DMS153 treated with DMSO at 0.1 percent for 48 hours (cell line): ENCODE measurements around the gene SLC7A11.
"Not testable (repeated sequence)": the region's sequence is repeated elsewhere in the genome, so short reads cannot be mapped to it uniquely, and the experiment has no call there.

Experiments used
- DNase-seq: peaks from one replicate; lab custom pipeline; 2025; ENCODE audit not compliant: unreplicated experiment; lab: John Stamatoyannopoulos, UW

SLC7A11 gene

DNA sequence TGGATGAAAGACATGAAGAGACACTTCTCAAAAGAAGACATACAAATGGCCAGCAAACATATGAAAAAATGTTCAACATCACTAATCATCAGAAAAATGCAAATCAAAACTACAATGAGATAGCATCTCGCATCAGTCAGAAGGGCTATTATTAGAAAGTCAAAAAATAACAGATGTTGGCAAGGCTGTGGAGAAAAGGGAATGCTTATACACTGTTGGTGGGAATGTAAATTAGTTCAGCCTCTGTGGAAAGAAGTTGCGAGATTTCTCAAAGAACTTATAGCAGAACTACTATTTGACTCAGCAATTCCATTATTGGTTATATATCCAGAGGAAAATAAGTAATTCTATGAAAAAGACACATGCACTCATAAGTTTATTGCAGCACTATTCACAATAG lies 31.6 kb downstream of the SLC7A11 start:
- not testable (repeated sequence) for DNase-seq

DNA sequence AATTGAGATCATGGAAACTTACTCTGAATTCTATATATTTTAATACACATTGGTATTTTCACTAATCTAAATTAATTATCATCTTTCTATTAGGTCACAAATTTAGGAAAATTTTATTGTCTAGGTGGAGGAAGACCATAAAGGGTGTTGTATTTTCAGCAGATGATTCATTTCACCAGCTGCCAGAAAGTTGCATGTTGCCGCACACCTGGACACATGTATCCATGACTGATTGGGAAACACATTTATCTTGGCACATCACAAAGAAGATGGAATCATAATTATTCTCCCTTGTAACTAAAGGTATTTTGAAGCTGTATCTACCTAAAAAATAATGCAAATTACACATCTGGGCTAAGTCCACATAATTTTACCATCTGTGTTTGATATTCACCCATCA lies 33.1 kb downstream of the SLC7A11 start:
- DNase-seq, result no peak

DNA sequence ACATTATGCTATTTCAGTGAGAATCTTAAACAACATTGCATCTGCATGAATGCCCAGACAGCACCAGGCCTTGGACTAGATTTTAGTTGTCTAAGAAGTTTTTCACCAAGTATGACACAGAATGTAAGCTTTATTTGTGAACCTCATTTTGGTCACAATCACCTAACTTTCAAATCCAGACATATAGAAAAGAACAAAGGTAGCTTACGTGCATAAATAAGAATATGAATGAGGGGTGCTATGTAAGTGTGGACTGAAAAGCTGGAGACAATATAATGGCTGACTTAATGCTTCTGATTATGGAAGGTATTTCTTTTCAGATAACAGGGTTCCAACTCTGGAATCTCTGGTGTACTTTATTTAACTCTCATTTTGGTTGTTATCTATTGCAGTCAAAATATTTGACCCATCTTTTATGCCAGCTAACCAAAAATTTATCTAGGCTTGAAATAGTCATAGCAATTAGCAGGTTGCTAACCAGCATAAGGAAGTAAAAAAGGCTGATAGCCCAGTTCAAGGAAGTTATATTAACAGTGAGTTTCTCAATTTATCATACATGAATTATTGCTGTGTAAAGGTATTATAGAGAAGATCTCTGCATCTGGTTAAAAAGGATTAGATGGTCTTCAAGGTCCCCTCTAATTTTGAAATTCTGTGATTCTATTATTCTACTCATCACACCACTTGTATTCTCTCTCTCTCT lies 36.5 kb downstream of the SLC7A11 start:
- no peak for DNase-seq

DNA sequence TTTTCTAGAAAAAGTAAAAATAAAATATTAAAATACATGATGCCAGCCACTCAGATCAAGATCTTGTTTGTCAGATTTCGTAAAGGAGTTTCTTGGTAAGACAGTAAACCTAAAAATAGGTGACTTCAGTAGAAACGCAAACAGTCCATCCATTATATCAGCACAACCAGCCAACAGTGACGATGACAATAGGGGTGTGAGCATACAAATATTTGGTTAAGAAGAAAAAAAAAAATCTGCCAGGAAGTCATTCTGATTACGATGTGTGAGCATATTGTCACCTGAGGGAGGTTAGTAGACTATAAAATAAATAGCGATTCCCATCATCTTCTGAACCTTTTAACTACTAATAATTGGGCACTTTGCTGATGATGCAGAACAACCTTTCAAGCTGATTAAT lies 37.6 kb downstream of the SLC7A11 start:
- DNase-seq, result peak; percentile 65

DNA sequence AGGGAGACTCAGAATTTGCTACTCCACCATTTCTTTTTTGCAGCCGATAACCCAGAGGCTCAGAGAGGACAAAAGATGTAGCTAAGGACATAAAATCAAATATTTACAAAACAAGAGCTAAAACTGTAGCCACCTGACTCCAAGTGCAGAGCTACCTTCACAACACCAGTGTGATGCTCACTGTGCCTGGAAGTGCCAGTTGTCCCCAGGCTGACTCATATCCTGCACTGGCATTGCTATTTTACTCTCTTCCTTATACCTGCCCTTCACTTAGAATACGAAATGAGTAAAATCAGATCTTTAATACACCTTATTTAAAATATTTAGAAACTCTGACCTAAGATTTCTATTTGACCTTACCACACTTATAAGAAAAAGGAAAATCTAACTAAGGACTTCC lies 39.5 kb downstream of the SLC7A11 start:
- DNase-seq, result peak; percentile 33

GRCh38 chr4:138200236-138200590 lies 41.9 kb downstream of the SLC7A11 start:
- DNase-seq, result no peak

DNA sequence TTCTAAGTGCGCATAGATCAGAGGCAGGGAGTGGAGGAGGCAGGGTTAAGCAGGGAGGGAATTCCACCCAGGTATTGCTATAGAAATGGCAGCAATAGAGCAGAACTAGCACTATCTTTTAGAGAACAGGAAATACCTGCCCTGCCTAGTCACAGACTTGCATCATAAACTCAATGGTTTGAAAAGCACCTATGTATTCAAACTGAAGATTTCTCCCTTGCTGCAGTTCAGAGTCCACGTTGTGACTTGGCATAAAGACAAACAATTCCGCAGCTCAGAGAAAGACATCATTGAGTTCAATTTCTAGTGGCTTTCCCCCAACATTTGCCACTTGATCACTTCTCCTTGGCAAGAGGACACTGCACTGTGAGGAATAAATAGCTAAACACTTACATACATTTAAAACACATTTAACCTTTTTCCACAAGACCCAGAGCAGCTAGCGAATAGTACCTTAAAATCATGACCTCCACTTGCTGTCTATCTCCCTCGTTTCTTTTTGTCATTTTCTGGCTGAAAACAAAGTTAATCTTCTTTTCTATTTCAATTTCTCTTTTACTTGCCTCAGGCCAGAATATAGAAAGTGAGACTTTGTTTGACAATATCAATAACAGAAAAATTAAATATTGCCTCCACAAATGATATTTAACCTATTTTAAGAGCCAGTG lies 42.4 kb downstream of the SLC7A11 start:
- peak; percentile 64 for DNase-seq

DNA sequence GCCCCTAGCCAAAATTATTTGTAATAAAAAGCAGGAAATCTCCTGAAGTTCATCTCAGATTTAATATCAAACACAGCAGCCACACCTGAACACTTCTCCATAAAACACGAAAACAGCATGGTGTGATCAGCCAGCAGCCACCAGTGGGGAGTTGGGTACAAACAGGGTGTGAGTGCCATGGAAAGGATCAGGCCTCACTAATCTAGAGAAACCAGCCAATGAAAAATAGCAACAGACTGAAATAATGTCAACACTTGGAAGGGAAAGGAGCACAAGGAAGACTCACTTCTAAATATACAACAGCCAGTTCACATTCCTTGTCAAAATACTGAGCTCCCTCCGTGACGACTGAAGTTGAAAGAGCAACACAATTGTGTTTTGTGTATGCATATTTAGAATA lies 46.0 kb downstream of the SLC7A11 start:
- DNase-seq, result no peak

DNA sequence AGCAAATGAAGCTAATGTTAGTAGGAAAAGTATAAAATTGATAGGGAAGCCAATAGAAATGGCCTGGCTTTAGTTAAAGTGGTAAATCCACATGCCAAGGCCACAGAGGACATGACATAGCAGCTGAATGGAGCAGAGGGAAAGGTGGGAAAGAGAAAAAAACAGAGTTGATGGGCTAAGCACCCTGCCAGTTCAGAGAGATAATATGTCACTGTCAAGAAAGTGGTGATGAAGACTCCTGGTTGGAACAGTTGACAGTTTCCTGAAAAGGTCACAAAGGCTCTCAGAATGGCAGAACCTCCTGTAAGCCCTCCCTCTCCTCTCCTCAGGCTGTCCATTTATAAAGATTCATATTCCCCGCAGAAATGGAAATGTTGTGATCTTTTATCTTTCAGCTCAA lies 48.2 kb downstream of the SLC7A11 start:
- no peak for DNase-seq

- DNase-seq, result no peak
These were observed 50.0 kb downstream of the SLC7A11 start for GRCh38 chr4:138192113-138192512.

DNA sequence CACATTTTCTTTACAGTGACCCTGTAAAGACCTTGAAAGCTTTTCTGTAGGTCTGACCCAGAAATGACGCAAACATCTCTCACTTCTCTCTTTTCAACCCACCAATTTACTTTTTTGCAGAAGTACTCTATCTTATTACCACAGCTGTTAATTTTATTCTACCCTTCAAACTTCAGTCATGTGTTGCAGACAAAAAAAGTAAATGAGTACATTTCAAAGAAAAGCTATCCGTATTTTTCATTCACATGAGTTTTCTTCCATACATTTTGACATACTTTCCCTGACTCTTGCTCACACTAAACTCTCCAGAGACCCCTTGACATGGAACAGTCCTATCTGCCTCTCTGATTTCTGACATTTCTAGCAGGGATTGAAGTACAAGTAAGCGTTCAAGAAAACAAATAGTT lies 51.7 kb downstream of the SLC7A11 start:
- DNase-seq, result no peak

DNA sequence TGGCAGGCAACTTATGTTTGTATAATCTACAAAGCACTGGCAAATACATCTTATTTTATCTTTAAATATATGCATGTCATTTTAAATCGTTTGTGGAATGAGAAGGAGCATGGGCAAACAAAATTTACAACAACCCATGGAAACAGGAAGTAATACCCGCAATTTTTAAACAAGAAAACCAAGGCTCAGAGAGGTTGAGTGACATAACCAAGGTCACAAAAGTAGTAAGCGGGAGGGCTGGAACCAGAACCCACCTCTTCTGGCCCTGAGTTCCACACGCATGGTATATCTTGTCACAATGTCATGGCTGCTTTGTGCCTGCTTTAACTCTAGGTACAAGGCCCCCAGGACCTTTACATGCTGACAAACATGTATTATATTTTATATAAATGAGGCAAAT lies 52.9 kb downstream of the SLC7A11 start:
- DNase-seq, result no peak

GRCh38 chr4:138188406-138189084 lies 53.6 kb downstream of the SLC7A11 start:
- DNase-seq, result no peak

DNA sequence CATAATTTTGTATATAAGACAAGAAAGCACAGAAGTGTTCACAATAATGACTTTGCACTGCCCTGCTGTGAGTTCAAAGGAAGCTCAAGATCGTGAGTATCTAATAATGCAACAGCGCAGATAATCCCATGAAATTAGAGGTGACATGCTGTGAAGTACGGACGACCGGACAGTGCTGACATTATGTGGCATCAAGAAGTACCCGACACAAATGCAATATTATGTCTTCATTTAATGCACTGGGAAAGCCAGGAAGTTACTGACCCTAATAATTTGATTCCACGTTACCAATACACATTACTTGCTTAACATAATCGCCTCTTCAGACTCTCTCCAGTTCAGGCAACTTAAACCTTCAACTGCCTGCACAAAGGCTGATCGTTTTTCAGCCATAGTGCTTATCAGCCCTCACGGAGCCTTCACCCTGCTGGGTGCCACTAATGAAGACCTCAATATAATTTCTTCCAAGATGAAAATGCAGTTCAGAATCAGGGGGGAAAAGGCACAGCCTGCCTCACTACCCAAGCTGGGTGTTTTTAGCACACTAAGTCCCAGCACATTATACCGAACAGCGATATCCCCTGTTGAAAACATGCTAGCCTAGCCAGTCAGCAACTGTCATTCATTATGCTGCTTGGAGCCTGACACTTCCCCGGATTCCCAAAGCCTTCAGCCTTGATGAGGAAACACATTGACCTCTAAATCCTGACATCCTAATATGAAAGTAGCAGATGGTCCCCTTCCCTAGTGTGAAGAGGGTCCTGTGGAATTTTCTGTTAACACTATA lies 56.1 kb downstream of the SLC7A11 start:
- no peak for DNase-seq

- no peak for DNase-seq
These were observed 57.3 kb downstream of the SLC7A11 start for GRCh38 chr4:138184886-138185285.

GRCh38 chr4:138182838-138183426 lies 59.2 kb downstream of the SLC7A11 start:
- DNase-seq, result peak; percentile 34

DNA sequence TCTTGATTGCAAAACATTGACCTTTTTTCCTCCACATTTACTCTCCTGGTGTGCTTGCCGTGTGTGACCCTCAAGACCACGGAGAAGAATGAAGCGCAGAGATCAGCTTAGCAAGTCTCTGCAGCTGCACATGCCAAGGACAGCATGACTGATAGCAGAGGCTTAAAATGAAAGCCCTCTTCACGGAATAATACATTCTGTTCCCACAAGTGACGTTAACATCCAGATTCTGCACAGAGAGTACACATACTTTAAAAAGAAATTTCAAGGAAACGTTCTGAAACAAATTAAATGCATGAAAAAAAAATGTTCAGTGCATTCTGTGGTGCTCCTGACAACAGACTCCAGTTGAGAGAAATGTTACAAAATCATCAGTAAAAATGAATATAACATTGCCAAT lies 60.9 kb downstream of the SLC7A11 start:
- DNase-seq, result no peak

- DNase-seq, result no peak
These were observed 63.6 kb downstream of the SLC7A11 start for GRCh38 chr4:138178566-138178965.

- no peak for DNase-seq
These were observed 64.7 kb downstream of the SLC7A11 start for GRCh38 chr4:138177278-138177968.

- DNase-seq, result peak; percentile 80
These were observed 67.0 kb downstream of the SLC7A11 start for GRCh38 chr4:138174981-138175794.
